Measurements from ENCODE around the gene CCDC68.

Gene CCDC68

DNA sequence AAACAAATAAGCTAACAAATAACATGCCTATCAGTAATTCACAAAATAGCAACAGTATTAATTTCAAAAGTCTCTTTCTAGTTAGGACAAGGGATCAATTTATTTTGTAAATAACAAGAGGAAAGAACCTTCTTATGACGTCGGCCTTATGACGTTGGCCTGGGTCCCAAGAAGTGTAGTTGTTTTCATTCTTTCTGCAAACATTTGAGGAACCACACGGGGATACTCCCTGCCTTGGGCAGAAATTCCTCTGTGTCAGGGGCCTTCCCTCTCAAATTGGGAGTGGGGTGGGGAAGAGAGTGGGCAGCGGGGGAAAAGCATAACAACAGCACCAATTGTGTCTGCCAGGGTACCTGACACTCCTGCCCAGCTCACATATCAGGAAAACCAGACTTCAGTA is 1.3 kb downstream of the CCDC68 start:
- no peaks in the 10 kb centered on the region for H3K4me1 ChIP-seq (ENCODE audit: control insufficient read depth, insufficient read depth, low read length)
- H3K9me3 ChIP-seq (ENCODE audit: control insufficient read depth, insufficient read depth, low read length): no peaks in the 10 kb centered on the region
- no peak overlapping the region for H3K9ac ChIP-seq (ENCODE audit: low read depth, low read length)
- peaks cover 15% of the 10 kb centered on the region for H3K27me3 ChIP-seq (ENCODE audit: control insufficient read depth, insufficient read depth, low read length)
- H3K36me3 ChIP-seq (ENCODE audit: control insufficient read depth, insufficient read depth, low read length): no peaks in the 10 kb centered on the region
- H3K4me3 ChIP-seq (ENCODE audit: low read depth, low read length): no peak overlapping the region

DNA sequence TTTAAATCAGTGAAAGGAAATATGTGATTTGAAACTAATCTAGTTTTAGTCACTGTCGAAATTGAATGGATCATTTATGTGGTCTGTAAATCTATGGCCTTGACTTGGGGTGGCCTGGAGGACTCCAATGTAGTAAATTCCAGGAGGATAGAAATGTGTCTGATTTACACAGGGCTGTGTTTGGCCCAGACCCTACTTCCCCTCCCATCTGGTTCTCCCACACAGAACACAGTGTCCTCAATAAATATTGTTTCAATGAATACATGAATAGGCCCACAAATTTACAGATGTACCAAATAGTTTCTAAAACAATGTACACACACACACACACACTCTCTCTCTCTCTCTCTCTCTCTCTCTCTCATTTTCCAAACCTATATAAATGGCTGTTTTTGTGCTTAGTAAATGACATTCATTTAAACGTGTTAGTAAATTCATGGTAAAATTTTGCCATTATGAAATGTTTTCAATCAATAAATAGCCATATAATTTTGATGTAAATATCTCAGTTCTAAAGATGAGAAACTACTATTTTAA is 1.9 kb downstream of the CCDC68 start:
- no peak overlapping the region for H3K4me3 ChIP-seq (ENCODE audit: low read depth, low read length)
- no peaks in the 10 kb centered on the region for H3K36me3 ChIP-seq (ENCODE audit: control insufficient read depth, insufficient read depth, low read length)
- H3K4me1 ChIP-seq (ENCODE audit: control insufficient read depth, insufficient read depth, low read length): no peaks in the 10 kb centered on the region
- H3K9ac ChIP-seq (ENCODE audit: low read depth, low read length): no peak overlapping the region
- peaks cover 15% of the 10 kb centered on the region for H3K27me3 ChIP-seq (ENCODE audit: control insufficient read depth, insufficient read depth, low read length)
- no peaks in the 10 kb centered on the region for H3K9me3 ChIP-seq (ENCODE audit: control insufficient read depth, insufficient read depth, low read length)

DNA sequence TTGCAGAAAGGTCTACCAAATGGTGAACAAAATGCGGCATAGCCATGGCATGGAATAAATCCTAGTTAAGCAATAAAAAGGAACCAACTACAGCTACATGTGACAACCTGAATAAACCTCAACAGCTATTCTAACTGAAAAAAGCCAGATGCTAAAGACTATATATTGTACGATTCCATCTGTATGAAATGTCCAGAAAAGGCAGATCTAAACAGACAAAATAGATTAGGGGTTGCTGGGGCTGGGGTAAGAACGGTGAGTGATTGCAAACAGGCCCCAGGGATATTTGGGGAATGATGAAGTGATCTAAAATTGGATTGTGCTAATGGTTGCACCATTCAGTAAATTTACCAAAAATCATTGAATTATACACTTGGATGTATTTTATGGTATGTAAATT is 2.8 kb downstream of the CCDC68 start:
- H3K4me1 ChIP-seq (ENCODE audit: control insufficient read depth, insufficient read depth, low read length): no peaks in the 10 kb centered on the region
- H3K9me3 ChIP-seq (ENCODE audit: control insufficient read depth, insufficient read depth, low read length): no peaks in the 10 kb centered on the region
- H3K27me3 ChIP-seq (ENCODE audit: control insufficient read depth, insufficient read depth, low read length): peaks cover 15% of the 10 kb centered on the region

DNA sequence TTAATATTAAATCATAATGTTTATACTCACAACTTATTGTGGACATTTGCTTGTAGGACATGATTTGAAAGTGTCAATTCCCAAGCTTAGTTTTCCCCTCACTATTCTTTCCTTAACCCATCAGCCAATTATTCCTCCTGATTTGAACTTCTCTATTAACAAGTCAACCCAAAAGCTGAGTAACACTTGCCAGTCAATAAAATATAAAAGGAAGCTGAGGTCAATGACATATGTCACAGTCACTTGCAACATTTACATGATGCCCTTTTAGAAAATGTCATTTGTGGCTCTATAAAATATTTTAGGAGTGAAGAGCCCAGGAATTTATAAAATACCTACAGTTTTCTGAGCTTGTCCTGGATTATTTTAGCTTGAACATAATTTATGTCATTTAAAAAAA is 7.2 kb downstream of the CCDC68 start:
- H3K9me3 ChIP-seq (ENCODE audit: control insufficient read depth, insufficient read depth, low read length): no peaks in the 10 kb centered on the region
- no peak overlapping the region for H3K9ac ChIP-seq (ENCODE audit: low read depth, low read length)
- no peaks in the 10 kb centered on the region for H3K27me3 ChIP-seq (ENCODE audit: control insufficient read depth, insufficient read depth, low read length)

More for the DNA sequence above, 2.8 kb downstream of the CCDC68 start:
- H3K36me3 ChIP-seq (ENCODE audit: control insufficient read depth, insufficient read depth, low read length): no peaks in the 10 kb centered on the region
- H3K9ac ChIP-seq (ENCODE audit: low read depth, low read length): no peak overlapping the region
- H3K4me3 ChIP-seq (ENCODE audit: low read depth, low read length): no peak overlapping the region

DNA sequence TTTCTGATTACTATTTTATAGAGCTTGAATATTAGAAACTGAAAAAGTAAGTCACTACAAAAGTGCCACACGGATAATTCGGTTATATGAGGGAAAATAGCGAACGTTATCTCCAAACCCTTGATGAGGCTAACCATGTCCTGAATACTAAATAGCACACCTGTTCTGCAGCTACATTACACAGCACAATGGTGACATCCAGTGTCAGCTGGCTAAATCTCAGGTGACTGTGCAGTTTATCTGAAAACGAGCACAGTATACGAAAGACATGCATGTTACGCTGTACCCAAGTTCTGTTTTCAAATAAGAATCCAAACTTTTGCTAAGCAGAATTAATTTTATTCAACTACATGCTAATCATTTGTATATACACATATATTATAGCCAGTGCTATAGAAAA is 9.0 kb downstream of the CCDC68 start:
- no peaks in the 10 kb centered on the region for H3K36me3 ChIP-seq (ENCODE audit: control insufficient read depth, insufficient read depth, low read length)
- no peak overlapping the region for H3K9ac ChIP-seq (ENCODE audit: low read depth, low read length)
- no peaks in the 10 kb centered on the region for H3K4me1 ChIP-seq (ENCODE audit: control insufficient read depth, insufficient read depth, low read length)
- no peaks in the 10 kb centered on the region for H3K9me3 ChIP-seq (ENCODE audit: control insufficient read depth, insufficient read depth, low read length)
- H3K27me3 ChIP-seq (ENCODE audit: control insufficient read depth, insufficient read depth, low read length): no peaks in the 10 kb centered on the region
- no peak overlapping the region for H3K4me3 ChIP-seq (ENCODE audit: low read depth, low read length)

More for the DNA sequence above, 7.2 kb downstream of the CCDC68 start:
- H3K4me1 ChIP-seq (ENCODE audit: control insufficient read depth, insufficient read depth, low read length): no peaks in the 10 kb centered on the region
- H3K4me3 ChIP-seq (ENCODE audit: low read depth, low read length): no peak overlapping the region
- H3K36me3 ChIP-seq (ENCODE audit: control insufficient read depth, insufficient read depth, low read length): no peaks in the 10 kb centered on the region

DNA sequence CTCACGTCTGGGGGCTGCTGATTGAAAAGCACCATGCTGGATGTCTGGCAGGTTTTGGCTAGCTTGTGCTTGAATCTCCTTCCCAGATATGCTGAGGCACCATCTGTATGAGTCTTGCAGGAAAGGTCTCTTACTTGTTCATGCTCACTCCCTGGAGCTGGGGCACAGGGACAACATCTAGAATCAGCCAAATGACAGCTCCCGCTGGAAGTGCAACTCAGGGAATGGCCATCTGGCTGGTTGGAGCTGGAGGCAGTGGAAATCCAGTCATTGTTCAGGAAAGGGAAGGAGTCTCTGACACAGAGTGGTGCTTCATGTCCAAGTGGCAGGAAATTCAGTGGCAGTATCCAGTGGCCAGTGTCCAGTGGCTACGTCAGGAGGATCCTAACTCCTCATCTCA is 9.7 kb downstream of the CCDC68 start:
- no peak overlapping the region for H3K4me3 ChIP-seq (ENCODE audit: low read depth, low read length)
- no peaks in the 10 kb centered on the region for H3K36me3 ChIP-seq (ENCODE audit: control insufficient read depth, insufficient read depth, low read length)
- no peaks in the 10 kb centered on the region for H3K9me3 ChIP-seq (ENCODE audit: control insufficient read depth, insufficient read depth, low read length)
- no peaks in the 10 kb centered on the region for H3K27me3 ChIP-seq (ENCODE audit: control insufficient read depth, insufficient read depth, low read length)
- no peak overlapping the region for H3K9ac ChIP-seq (ENCODE audit: low read depth, low read length)
- H3K4me1 ChIP-seq (ENCODE audit: control insufficient read depth, insufficient read depth, low read length): no peaks in the 10 kb centered on the region

DNA sequence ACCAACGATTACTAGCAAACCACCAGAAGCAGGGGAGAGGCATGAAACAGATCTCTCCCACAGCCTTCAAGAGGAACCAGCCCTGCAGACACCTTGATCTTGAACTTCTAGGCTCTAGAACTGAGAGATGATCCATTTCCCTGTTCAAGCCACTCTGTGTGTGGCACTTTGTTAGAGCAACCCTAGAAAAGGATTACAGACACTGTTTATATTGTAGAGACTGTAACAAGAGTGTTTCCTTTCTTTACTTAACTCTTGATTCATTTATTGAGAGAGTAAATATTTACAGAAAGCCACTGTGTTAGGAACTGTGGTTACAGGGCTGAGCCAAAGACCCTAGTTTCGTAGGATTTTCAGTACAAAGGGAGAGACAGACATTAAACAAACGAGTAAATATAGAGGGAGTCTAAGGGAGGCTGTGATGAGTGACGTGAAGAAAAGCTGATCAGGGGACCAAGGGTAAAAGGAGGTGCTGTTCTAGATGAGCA is 10.9 kb downstream of the CCDC68 start:
- Histone ChIP-seq H3K9me3 (ENCODE audit: control insufficient read depth, insufficient read depth, low read length) (no peaks in the 10 kb centered on the region), H3K36me3 (ENCODE audit: control insufficient read depth, insufficient read depth, low read length) (no peaks in the 10 kb centered on the region), H3K4me1 (ENCODE audit: control insufficient read depth, insufficient read depth, low read length) (no peaks in the 10 kb centered on the region), H3K27me3 (ENCODE audit: control insufficient read depth, insufficient read depth, low read length) (no peaks in the 10 kb centered on the region), H3K4me3 (ENCODE audit: low read depth, low read length) (no peak overlapping the region), H3K9ac (ENCODE audit: low read depth, low read length) (no peak overlapping the region)

DNA sequence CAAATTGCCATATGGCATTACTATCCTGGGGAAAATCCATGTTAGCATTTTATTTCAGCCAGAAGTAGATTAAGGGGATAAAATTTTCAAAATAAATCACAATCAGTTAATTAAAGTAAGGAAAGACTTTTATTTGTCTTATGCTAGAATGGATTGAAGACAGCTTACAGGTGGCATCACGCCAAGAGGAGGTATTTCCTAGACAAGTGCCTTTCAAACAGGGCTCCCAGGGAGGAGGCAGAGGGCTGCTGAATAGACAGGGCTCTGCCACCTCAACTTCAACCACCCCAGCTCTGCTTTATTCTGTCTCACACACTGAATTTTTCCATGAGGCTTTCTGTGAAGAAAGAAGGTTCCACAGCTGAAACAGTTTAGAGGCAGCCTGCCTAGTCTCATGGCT is 12.2 kb downstream of the CCDC68 start:
- Histone ChIP-seq H3K9me3 (ENCODE audit: control insufficient read depth, insufficient read depth, low read length) (no peaks in the 10 kb centered on the region), H3K9ac (ENCODE audit: low read depth, low read length) (no peak overlapping the region), H3K4me3 (ENCODE audit: low read depth, low read length) (no peak overlapping the region), H3K36me3 (ENCODE audit: control insufficient read depth, insufficient read depth, low read length) (no peaks in the 10 kb centered on the region), H3K27me3 (ENCODE audit: control insufficient read depth, insufficient read depth, low read length) (no peaks in the 10 kb centered on the region), H3K4me1 (ENCODE audit: control insufficient read depth, insufficient read depth, low read length) (no peaks in the 10 kb centered on the region)

DNA sequence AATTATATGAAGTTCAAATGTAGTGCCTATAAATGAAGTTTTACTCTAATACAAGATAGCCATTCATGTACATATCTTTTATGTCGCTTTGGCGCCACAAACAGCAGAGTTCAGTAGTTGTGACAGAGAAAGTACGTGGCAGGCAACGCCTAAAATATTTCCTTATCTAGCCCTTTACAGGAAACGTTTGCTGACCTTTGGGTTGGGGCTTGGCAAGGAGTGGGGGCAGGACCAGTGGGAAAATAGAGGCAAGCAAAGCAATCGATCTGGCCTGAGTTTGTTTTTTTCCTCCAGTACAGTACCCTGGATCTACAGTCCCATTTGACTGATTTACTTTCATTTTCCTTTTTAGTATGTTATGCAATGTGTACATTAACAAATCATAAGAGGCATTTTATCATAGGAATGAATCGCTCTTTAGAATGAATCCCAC is 13.1 kb downstream of the CCDC68 start:
- H3K36me3 ChIP-seq (ENCODE audit: control insufficient read depth, insufficient read depth, low read length): no peaks in the 10 kb centered on the region
- H3K4me3 ChIP-seq (ENCODE audit: low read depth, low read length): no peak overlapping the region
- no peaks in the 10 kb centered on the region for H3K27me3 ChIP-seq (ENCODE audit: control insufficient read depth, insufficient read depth, low read length)
- no peak overlapping the region for H3K9ac ChIP-seq (ENCODE audit: low read depth, low read length)
- H3K4me1 ChIP-seq (ENCODE audit: control insufficient read depth, insufficient read depth, low read length): no peaks in the 10 kb centered on the region
- no peaks in the 10 kb centered on the region for H3K9me3 ChIP-seq (ENCODE audit: control insufficient read depth, insufficient read depth, low read length)

DNA sequence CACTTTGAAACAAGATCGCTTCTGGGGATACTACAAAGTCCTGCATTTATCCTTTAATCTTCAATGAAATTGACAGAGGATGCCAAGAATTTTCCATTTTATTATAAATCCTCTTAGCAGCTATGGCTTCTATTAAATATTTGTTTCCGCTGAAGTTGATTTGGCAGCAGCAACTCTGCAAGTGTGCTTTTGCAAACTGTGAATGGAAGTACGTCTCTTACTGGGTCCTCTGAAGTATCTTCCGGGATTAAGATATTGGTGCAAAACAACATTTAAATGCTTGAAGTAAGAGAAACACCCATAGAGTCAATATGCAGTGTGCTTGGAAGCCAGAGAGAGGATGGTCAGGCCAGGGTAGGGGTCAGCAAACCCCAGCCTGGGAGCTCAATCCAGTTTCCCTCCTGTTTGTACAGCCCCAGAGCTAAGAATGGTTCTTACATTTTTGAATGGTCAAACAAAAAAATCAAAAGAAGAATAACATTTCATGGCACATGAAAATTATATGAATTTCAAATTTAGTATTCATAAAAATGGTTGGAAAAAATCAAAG is 13.6 kb downstream of the CCDC68 start:
- H3K9ac ChIP-seq (ENCODE audit: low read depth, low read length): no peak overlapping the region
- no peaks in the 10 kb centered on the region for H3K27me3 ChIP-seq (ENCODE audit: control insufficient read depth, insufficient read depth, low read length)
- no peaks in the 10 kb centered on the region for H3K9me3 ChIP-seq (ENCODE audit: control insufficient read depth, insufficient read depth, low read length)
- no peak overlapping the region for H3K4me3 ChIP-seq (ENCODE audit: low read depth, low read length)
- H3K36me3 ChIP-seq (ENCODE audit: control insufficient read depth, insufficient read depth, low read length): no peaks in the 10 kb centered on the region
- H3K4me1 ChIP-seq (ENCODE audit: control insufficient read depth, insufficient read depth, low read length): no peaks in the 10 kb centered on the region

DNA sequence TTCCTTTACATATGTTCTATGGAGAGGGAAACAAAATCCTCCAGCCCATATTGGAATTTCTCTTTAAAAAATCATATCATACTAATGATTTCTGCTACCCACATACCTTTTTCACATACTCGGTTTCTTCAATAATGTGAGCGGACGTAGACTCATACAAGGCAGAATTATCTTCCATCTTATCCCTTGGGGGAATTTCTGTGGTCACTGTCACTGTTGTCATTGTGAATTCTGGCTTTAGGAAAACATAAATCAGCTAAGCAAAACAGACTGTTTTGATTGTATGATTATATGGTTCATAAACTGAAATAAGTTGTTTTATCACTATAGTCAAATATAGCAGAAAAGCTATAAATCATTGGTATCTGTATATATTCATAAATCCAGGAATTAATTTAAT is 16.7 kb downstream of the CCDC68 start:
- no peak overlapping the region for H3K9ac ChIP-seq (ENCODE audit: low read depth, low read length)
- H3K4me1 ChIP-seq (ENCODE audit: control insufficient read depth, insufficient read depth, low read length): no peaks in the 10 kb centered on the region

DNA sequence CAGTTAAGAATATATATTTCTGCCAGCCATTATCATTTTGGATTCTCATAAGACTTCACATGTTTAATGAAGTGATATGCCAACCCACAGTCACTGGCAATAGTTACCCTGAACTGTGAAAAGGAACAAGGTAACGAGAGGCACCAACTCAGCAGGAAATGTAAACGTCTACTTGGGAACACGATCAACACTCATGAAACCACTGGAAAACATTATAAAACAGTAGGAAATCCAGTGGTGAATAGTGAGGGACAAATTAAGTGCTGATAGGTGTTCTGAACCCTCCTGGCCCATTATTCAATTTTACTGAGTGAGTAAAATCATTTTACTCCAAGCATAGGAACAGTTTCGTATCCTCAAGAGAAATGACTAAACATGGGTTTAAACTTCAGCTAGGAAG is 17.1 kb downstream of the CCDC68 start:
- no peaks in the 10 kb centered on the region for H3K9me3 ChIP-seq (ENCODE audit: control insufficient read depth, insufficient read depth, low read length)
- no peaks in the 10 kb centered on the region for H3K27me3 ChIP-seq (ENCODE audit: control insufficient read depth, insufficient read depth, low read length)
- no peak overlapping the region for H3K9ac ChIP-seq (ENCODE audit: low read depth, low read length)
- no peaks in the 10 kb centered on the region for H3K36me3 ChIP-seq (ENCODE audit: control insufficient read depth, insufficient read depth, low read length)
- no peak overlapping the region for H3K4me3 ChIP-seq (ENCODE audit: low read depth, low read length)
- no peaks in the 10 kb centered on the region for H3K4me1 ChIP-seq (ENCODE audit: control insufficient read depth, insufficient read depth, low read length)

More for the DNA sequence above, 16.7 kb downstream of the CCDC68 start:
- Histone ChIP-seq H3K36me3 (ENCODE audit: control insufficient read depth, insufficient read depth, low read length) (no peaks in the 10 kb centered on the region), H3K9me3 (ENCODE audit: control insufficient read depth, insufficient read depth, low read length) (no peaks in the 10 kb centered on the region), H3K4me3 (ENCODE audit: low read depth, low read length) (no peak overlapping the region), H3K27me3 (ENCODE audit: control insufficient read depth, insufficient read depth, low read length) (no peaks in the 10 kb centered on the region)

Measured in iPS-15b (cell line).